WERI-Rb-1 (cell line): ENCODE results near the gene TMCO4.
"Not testable (repeated sequence)": the region's sequence is repeated elsewhere in the genome, so short reads cannot be mapped to it uniquely, and the experiment has no call there.

Source experiments
- DNase-seq: peaks from one replicate; pipeline ENCODE4 v3.0.0-alpha.2; 2020
- H3K27ac ChIP-seq: fragments of 250-450 bp; sonication (Bioruptor Pico); 2 replicates; pipeline ENCODE4 v1.5.1; 2020; ENCODE audit warnings: mild to moderate bottlenecking, moderate library complexity
- H3K27me3 ChIP-seq: fragments of 250-450 bp; sonication (Bioruptor Pico); 2 replicates; pipeline ENCODE4 v1.5.1; 2021; ENCODE audit warnings: mild to moderate bottlenecking, low read depth, moderate library complexity; ENCODE audit not compliant: insufficient read depth, severe bottlenecking
- H3K36me3 ChIP-seq: fragments of 250-450 bp; sonication (Bioruptor Pico); 2 replicates; pipeline ENCODE4 v1.5.1; 2020; ENCODE audit warnings: mild to moderate bottlenecking, moderate library complexity
- H3K4me3 ChIP-seq: 2 replicates; pipeline ENCODE4 v1.5.1; 2011; ENCODE audit warnings: low read depth, mild to moderate bottlenecking, control low read depth, low read length
- H3K9me3 ChIP-seq: fragments of 250-450 bp; sonication (Bioruptor Pico); 2 replicates; pipeline ENCODE4 v1.5.1; 2021; ENCODE audit warnings: mild to moderate bottlenecking, moderate library complexity; ENCODE audit not compliant: severe bottlenecking
- TF ChIP-seq, protein P1 (sequence below): IDR thresholded peaks from 2 replicates; pipeline ENCODE4 v1.5.1; 2011; ENCODE audit warnings: low read depth, mild to moderate bottlenecking, control low read depth, inconsistent platforms, low read length

Gene TMCO4

DNA sequence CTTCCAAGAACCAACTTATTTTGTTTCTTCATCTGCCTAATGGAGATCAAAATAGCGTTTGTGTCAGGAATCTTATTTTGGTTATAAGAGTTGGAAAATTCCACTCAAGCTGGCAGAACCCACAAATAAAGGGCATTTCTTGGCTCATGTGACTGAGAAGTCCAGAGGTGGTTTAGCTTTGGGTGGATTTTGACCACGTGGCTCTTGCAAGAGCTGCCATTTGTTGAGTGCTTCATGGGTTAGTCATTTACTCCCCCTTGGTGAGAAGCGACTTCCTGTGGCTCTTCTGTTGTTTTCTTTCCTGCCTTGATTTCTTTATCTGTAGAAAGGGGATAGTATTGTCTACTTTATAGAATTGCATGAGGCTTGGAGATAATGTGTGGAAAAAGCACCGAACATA is 24.8 kb upstream of the TMCO4 start:
- DNase-seq = no peak
- Histone ChIP-seq H3K27me3 (no peaks in the 10 kb centered on the region), H3K9me3 (no peaks in the 10 kb centered on the region), H3K27ac (no peak overlapping the region), H3K4me3 (no peak overlapping the region), H3K36me3 (no peaks in the 10 kb centered on the region)
- TF ChIP-seq, protein P1, sequence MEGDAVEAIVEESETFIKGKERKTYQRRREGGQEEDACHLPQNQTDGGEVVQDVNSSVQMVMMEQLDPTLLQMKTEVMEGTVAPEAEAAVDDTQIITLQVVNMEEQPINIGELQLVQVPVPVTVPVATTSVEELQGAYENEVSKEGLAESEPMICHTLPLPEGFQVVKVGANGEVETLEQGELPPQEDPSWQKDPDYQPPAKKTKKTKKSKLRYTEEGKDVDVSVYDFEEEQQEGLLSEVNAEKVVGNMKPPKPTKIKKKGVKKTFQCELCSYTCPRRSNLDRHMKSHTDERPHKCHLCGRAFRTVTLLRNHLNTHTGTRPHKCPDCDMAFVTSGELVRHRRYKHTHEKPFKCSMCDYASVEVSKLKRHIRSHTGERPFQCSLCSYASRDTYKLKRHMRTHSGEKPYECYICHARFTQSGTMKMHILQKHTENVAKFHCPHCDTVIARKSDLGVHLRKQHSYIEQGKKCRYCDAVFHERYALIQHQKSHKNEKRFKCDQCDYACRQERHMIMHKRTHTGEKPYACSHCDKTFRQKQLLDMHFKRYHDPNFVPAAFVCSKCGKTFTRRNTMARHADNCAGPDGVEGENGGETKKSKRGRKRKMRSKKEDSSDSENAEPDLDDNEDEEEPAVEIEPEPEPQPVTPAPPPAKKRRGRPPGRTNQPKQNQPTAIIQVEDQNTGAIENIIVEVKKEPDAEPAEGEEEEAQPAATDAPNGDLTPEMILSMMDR = no peak

GRCh38 chr1:19824036-19824435 is 24.3 kb upstream of the TMCO4 start:
- no peak for DNase-seq
- no peak overlapping the region for H3K4me3 ChIP-seq
- H3K27me3 ChIP-seq = no peaks in the 10 kb centered on the region
- TF ChIP-seq, protein P1 = no peak
- no peaks in the 10 kb centered on the region for H3K9me3 ChIP-seq
- H3K27ac ChIP-seq = no peak overlapping the region
- no peaks in the 10 kb centered on the region for H3K36me3 ChIP-seq

DNA sequence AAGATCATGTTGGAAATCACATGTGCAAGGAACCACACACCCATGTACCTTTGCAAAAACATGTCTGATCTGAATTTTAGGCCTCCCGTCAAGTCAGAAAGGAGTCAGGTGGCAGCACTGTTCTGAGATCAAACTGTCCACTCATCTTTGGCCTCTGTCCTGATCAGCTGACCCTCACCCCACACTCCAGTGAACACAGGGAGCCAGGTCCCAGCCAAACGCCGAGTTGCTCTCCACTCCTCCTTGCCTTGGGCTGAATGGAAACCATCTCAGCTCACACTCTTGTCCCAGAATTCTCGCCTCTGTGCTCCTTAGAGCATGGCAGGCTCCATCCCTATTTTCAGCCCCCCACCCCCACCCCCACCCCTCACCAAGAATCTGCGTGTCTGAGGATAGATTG is 20.0 kb upstream of the TMCO4 start:
- no peak for DNase-seq
- Histone ChIP-seq H3K27me3 (no peaks in the 10 kb centered on the region), H3K36me3 (no peaks in the 10 kb centered on the region), H3K27ac (no peak overlapping the region), H3K9me3 (no peaks in the 10 kb centered on the region), H3K4me3 (no peak overlapping the region)
- TF ChIP-seq, protein P1 = no peak

DNA sequence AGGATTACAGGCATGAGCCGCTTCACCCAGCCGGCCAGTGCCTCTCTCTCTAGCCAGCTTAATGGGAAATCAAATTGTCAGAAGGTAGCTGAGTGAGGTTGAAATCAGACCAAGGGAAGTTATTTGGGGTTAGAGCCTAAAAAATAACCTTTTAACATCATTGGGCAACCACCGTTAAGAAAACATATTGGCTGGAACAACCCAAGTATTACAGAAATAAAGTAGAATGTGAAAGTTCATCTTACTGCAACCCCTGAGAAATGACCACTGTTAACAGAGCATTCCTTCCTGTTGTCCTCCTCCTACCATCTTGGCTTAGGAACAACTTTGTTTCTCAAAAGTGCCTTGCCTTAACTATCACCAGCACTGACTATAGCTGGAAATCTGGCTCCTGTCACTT is 18.6 kb upstream of the TMCO4 start:
- Histone ChIP-seq H3K27me3 (no peaks in the 10 kb centered on the region), H3K9me3 (no peaks in the 10 kb centered on the region), H3K27ac (no peak overlapping the region), H3K4me3 (no peak overlapping the region), H3K36me3 (no peaks in the 10 kb centered on the region)
- no peak for DNase-seq
- TF ChIP-seq, protein P1 = no peak

DNA sequence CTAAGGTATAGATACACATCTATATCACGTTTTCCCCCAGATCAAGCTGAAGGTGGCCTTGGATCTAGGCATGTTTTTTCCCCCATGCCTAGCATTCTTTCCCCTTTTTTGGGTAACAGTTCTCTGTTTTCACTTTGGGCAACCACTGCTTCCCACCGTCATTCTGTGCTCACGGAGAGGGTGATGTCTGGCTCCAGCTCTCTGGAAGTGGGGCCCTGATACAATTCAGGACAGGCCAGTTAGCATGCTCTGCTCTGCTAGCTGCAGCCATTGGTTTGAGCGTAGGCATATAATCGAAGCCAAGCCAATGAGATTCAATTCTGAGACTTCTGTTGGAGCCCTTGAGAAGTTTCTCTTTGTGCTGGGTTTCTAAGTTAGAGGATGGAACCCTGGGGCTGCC is 17.4 kb upstream of the TMCO4 start:
- TF ChIP-seq, protein P1 = no peak
- no peak for DNase-seq
- H3K9me3 ChIP-seq = no peaks in the 10 kb centered on the region

DNA sequence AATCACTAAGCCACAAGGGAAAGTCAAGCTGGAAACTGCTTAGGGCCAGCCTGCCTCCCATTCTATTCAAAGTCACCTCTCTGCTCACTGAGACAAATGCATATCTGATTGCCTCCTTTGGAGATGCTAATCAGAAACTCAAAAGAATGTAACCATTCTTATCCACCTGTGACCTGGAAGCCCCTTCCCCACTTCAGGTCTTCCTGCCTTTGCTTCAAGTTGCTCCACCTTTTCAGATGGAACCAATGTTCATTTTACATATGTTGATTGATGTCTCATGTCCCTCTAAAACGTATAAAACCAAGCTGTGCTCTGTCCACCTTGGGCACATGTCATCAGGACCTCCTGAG is 17.0 kb upstream of the TMCO4 start:
- not testable (repeated sequence) for H3K27ac ChIP-seq, H3K27me3 ChIP-seq

More for the DNA sequence above, 17.4 kb upstream of the TMCO4 start:
- no peak overlapping the region for H3K27ac ChIP-seq
- no peaks in the 10 kb centered on the region for H3K27me3 ChIP-seq
- H3K4me3 ChIP-seq = no peak overlapping the region
- no peaks in the 10 kb centered on the region for H3K36me3 ChIP-seq

More for the DNA sequence above, 17.0 kb upstream of the TMCO4 start:
- H3K4me3 ChIP-seq, DNase-seq, H3K9me3 ChIP-seq, H3K36me3 ChIP-seq: not testable (repeated sequence)
